ENCODE measurements around the gene HELZ2.

The HELZ2 gene

DNA sequence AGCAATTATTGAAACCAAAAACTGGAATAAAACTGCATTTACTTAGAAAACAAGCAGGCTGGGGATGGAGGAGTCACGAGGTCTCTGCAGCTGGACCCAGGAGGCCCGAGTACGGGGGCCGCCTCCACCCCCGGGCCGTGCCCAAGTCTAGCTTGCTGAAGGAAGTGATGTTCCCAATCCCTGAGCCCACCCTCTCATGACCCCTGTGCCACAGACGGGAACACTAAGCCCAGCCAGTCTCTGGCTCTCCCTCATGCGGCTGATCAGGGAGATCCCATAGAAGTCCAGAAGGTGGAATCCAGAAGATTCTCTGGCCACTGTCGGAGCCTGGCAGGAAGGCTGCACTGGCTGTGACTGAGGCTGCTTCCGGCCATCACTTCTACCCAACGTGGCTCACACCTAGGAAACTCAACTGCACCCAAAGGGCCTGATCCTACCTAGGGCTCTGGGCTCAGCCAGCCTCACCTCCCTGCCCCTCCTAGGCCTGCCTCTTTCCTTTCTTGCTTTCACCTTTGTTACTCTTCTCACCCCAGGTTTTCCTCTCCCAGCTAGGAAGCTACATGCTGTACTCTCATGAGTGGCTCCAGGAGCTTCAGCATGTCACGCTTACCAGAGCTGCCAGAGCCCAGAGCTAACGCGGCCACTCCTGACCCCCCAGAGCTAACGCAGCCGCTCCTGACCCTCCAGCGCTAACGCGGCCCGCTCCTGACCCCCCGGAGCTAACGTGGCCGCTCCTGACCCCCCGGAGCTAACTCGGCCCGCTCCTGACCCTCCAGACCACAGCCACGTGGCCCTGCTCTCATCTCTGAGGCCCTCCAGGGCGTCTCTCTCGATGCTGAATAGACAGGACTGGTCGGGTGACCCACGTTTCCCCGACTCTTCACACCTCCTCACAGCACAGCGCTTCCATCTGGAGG is 24.7 kb upstream of the HELZ2 start:
- in situ Hi-C loops (cut with HindIII; ENCODE audit: low sequenced_read_pairs) = loop anchor here (10.0 kb wide), 2 partner anchors 64 to 166 kb away; partner anchors contain the start of gene PTK6

DNA sequence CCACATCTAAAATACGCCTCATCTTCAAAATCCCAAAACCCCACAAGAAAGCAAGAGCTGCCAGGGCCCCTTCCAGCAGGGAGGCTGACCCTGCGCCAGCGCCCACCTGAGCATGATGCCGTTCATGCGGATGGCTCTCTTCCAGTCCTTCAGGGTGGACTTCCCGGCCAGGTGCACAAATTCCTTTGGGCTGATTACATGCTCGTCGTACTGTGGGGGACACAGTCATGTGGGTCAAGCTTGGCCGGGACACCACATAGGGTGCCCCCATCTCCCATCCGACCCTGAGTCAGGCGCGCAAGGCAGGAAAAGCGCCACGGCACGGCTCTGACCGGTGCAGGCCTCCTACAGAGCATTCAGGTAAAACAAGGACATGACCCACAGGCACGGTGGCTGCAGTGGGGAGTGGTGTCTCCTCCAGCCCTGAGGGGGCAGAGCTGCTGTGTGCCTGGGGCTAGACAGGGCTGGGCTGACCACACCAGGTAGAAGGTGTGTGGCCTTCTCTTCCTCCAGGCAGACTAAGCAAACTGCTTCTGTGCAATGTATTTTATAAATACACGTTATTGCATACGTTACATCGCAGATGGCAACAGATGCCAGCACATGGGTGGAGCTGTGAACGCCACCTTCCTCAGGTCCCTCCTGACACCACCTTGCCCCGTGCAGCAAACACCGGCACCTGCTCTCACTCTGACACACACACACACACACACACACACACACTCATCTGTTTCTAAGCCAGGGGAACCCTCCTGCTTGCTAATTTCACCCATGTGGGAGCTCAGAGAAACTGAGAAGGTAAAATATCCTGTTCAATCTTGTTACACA is 23.8 kb upstream of the HELZ2 start:
- in situ Hi-C loops (cut with HindIII; ENCODE audit: low sequenced_read_pairs) = loop anchor here (10.0 kb wide), 2 partner anchors 63 to 167 kb away; partner anchors contain the start of gene PTK6

DNA sequence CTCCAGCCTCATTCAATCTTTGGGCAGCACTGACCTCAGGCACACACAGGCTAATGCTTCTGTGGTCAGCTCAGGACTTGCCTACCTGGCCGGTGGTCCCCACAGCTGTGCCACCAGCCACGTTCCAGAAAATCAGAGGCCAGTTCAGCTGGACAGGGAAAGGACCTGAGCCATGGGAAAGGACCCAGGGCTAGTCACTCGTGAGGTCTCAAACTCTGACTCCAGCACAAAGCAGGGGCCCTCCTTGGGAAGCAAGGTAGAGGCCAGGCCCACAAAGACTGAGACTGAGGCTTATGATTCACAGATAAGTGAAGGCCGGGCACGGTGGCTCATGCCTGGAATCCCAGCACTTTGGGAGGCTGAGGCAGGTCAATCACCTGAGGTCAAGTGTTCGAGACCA is 22.4 kb upstream of the HELZ2 start:
- in situ Hi-C loops (cut with HindIII; ENCODE audit: low sequenced_read_pairs) = loop anchor here (10.0 kb wide), 2 partner anchors 62 to 168 kb away; partner anchors contain the start of gene PTK6

DNA sequence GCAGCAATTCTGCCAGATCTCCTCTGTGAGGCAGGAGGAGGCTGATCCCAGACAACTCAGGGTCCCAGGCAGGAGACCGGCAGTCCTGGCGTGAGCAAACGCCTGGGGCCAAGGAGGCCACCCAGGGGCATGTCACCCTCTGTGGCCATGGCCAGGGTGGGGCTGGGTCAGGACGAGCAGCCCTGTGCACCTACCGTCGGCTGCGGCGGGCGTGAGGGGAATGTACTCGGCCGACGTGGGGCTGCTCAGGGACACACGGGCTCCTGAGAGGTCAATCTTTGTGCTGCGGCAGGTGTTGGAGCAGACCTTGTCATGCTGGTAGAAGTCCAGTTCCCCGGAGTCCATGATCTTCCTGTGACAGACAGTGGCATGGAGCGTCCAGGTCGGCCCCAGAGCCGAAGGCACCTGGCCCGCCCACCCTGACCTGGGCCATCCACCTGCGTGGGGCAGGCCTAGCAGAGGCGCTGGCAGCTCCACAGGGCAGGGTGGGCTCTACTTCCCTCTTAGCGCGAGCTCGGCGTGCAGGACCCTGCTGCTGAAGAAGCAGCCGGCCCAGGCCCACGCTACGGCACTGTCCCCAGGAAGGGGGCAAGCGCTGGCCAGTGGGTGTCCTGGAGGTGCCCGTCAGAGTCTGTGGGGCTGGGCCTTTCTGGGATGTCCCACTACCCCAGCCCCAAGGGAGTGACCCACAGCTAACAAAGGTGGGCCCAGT is 21.5 kb upstream of the HELZ2 start:
- in situ Hi-C loops (cut with HindIII; ENCODE audit: low sequenced_read_pairs) = loop anchor here (10.0 kb wide), 2 partner anchors 61 to 169 kb away; partner anchors contain the start of gene PTK6

DNA sequence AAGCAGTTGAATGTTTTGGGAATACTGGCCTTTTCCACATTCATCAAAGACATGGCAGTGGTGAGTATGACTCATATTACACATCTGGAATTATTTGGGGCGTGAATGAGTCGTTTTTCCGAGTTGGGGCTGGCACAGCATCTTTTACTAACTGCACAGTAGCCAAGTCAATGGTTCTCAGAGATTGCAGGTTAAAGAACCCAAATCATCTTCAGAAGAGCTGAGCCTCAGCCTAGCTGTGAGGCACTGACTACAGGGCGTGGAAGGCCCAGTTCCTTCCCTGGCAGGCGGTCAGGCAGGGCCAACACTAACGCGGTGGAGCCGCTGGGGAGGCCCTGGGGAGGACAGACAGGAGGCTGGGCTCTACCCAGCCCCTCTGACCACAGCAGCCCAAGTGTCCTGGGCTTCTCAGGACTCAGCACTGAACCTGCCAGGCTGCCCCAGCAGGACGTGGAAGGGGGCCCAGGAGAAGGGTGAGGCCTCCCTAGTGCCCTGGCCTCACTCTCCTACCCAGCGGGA is 20.1 kb upstream of the HELZ2 start:
- in situ Hi-C loops (cut with HindIII; ENCODE audit: low sequenced_read_pairs) = loop anchor here (10.0 kb wide), 2 partner anchors 59 to 171 kb away; partner anchors contain the start of gene PTK6

DNA sequence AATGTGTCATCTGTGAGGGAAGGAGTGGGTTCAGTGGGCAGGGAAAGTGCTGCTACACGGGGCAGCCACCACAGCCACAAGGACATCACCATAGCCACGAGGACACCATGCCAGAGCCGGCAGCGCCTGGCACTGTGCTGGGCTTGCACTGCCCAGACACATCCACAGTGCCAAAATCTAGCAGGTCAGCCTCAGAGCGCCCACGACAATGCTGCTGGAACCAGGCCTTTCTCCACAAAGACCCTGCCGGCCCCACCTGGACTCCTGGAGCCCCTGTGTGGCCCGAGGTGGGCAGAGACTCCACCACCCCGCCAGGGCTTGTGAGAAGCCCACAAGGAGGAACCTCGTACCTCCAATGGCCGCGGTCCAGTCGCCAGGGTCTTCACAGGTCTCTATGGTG is 18.6 kb upstream of the HELZ2 start:
- in situ Hi-C loops (cut with HindIII; ENCODE audit: low sequenced_read_pairs) = loop anchor here (10.0 kb wide), 2 partner anchors 58 to 172 kb away; partner anchors contain the start of gene PTK6

DNA sequence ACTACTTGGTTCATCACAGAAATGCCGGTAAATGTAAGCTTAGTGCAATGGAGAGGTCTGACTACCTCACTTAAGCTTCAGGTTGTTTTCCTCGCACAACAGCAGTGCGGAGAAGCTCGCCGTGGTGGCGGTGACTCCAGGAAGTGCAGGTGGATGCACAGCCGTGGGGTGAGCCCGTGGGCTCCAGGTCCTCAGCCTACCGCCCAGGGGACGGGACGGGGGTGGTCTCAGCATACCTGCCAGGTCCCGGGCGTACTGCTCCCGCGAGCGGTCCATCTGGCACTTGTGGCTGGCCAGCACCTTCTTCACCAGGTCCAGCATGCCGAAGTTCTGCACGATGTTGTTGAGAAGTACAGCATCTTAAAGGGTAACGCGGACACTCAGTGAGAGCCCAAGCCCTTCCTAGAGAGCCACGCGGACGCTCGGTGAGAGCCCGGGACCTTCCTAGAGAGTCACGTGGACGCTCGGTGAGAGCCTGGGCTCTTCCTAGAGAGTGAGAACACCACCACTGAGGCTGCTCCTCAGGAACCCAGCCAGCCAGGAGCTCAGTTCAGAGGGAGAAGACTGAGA is 17.8 kb upstream of the HELZ2 start:
- in situ Hi-C loops (cut with HindIII; ENCODE audit: low sequenced_read_pairs) = loop anchor here (10.0 kb wide), 2 partner anchors 57 to 173 kb away; partner anchors contain the start of gene PTK6

DNA sequence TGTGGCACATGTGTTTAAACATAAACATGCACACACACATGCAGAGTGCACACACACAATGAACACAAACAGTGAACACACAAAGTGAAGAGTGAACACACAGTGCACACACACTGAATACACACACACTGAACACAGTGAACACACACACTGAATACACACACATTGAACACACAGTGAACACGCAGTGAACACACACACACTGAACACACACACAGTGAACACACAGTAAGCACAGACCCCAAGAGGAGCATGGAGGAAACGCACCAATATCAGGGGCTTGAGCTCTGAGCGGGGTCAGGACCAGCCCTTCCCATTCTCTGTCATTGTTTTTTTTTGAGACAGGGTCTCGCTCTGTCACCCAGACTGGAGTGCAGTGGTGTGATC is 17.1 kb upstream of the HELZ2 start:
- in situ Hi-C loops (cut with HindIII; ENCODE audit: low sequenced_read_pairs) = loop anchor here (10.0 kb wide), 2 partner anchors 56 to 174 kb away; partner anchors contain the start of gene PTK6

DNA sequence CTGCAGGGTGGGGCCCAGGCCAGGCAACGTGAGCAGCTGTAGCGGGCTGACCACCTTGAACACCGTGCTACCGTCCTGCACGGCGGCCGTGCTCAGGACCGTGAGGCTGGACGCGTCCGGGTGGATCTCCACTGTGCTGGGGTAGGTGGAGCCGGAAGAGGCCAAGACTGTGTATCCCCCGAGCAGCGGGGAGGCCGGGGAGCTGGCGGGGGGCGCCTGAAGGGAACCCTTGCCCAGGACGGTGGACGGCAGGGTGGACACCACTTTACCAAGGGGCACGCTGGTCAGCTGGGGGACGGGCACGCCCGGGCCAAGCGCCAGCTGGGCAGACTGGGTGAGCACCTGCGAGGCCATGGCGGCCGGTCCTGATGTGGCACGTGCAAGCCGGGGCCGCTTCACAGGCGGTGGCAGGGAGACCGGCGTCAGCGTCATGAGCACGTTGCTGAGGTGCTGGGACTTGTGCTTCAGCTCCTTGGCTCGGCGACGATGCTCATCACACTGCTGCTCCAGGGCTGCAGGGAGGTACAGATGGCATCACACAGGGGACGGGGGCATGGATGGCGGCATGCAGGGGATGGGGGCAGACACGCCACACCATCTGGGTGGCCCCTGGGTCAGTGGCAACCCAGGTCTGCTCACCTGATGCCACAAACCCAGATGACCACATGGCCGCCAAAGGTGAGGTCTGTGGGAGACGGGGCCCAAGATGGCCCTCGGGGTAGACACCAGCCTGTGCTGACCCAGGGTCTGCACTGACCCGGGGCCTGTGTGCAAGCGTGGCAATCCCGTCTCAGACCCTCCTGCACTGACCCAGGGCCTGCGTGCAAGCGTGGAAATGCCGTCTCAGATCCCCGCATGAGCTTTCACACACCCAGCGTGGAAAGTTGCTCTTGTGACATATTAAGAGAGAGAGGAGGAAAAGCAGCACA is 16.4 kb upstream of the HELZ2 start:
- in situ Hi-C loops (cut with HindIII; ENCODE audit: low sequenced_read_pairs) = loop anchor here (10.0 kb wide), 2 partner anchors 56 to 174 kb away; partner anchors contain the start of gene PTK6

DNA sequence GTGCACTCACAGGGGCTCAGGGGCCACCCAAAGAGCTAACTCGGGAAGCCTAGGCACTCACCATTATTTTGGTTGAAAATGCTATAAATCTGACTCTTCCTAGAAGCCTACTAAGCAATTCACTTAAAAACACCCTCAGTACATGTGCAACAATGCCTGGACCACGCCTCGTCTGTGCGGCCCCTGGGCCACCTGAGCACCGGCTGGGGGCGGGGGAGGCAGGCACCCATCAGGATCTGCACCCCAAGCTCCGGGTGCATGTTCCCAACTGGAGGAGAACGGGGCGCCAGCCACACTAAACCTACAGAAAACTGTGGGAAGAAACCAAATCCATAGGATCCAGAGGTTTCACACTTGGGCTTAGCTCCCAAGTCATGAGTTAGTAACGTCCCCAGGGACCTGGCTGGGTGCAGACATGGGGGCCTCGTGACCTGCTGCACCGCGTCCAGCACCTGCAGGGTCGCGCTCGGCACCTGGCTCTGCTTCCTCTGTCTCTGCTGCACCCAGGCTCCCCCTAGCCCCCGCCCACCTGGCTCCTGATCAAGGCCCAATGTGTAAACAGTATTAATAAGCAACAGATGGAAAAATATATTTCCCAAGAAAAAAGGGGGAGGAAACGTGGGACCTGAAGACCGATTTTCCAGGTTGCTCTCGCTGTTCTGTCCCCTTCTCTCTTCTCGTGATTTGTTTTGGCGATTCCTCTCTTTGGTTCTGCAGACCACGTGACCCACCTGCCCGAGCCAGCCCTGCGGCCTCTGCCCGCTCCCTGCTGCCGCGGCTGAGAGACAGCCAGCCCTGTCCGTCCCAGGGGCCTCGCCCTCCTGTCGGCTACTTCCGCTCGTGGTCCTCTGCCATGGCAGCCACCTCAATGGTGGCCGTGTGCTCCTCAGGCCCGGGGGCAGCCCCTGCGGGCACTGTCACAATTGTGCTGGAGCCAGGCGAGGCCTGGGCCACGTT is 15.5 kb upstream of the HELZ2 start:
- in situ Hi-C loops (cut with HindIII; ENCODE audit: low sequenced_read_pairs) = loop anchor here (10.0 kb wide), 2 partner anchors 55 to 175 kb away; partner anchors contain the start of gene PTK6

DNA sequence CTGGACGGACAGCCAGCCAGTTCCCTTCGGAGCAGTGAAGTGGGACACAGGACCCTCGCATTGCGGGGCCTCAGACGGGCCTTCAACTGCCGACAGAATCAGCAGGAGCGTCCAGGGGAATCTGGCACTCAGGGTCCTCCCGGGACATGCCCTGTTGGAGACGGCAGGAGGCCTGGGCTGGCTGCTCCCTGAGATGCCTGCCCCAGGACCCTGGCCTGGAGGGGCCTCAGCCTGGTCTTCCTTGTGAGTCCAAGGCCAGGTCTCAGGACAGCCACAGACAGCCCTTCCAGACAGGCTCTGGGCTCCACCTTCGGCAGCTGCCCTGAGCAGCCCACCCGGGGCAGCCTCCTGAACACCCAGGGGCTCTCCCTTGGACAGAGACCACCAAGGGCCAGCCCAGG is 14.6 kb upstream of the HELZ2 start:
- in situ Hi-C loops (cut with HindIII; ENCODE audit: low sequenced_read_pairs) = no loop called here

DNA sequence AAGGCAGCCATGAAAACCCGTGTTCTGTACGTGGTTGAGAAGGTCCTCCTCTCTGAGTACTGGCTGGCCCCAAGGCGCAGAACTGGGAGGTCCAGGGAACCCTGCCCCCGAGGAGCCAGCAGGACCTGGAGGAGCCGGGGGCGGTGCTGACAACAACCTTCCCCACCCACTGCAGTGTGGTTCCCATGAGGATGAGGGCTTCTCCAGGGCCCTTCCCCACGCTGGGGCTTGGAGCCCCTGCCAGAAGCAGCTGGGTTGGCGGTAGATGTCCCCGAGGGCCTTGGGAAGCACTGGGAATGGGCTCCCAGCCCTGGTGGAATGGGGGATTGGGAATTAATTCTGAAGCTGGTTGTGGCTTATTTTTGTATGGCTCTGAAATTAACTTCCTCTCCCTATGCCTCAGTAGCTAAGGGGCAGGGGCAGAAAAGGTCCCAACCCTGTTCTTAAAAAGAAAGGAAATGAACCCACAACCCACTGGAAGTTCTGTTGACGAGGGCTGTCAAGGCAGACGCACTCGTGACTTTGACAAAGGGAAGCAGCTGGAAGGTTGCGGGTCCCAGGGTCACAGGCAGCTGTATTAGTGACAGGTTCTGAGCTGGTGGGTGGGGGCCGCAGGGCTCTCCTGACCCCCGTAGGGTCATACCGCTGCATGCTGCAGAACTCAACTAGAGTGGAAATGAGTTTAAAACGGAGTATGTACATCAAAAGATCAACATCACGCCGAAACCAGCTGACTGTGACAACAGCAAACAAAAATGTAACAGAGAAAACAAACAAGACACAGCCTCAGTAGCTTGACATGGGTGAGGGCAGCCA is 13.9 kb upstream of the HELZ2 start:
- in situ Hi-C loops (cut with HindIII; ENCODE audit: low sequenced_read_pairs) = no loop called here

DNA sequence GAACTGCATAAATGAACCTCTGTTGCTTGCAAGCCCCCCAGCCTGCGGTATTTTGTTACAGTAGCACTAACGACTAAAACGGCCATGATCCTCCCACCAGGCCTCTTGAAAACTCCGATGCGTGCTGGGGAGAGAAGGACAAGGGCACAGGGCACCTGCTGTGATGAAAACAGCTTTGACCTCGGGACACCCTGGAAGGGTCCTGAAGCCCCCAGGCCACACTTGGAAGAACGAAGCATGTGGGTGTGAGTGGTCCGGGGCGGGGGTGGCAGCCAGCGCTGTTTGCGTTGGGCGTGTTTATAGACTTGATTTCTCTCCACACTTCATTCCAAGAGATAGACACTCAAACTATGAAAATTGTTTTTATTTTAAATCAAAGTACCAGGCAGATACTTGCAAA is 13.2 kb upstream of the HELZ2 start:
- in situ Hi-C loops (cut with HindIII; ENCODE audit: low sequenced_read_pairs) = no loop called here

DNA sequence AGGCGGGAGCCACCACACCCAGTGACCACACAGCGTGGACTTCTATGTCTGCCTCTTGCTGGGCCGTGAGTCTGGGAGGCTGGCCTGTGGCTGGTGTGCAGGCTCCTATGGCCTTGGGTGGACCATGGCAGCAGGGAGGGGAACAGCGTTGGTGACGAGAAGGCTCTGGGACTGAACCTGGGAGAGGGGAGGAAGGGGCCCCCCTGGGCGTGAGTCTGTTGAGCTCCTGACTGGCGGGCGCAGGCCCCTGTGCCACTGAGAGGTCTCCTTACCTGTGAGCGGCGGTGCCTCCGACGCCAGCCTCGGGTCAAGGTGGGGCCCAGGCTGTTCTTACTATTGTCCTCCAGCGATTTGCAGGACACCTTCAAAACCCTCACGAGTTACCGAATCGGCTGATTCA is 12.8 kb upstream of the HELZ2 start:
- in situ Hi-C loops (cut with HindIII; ENCODE audit: low sequenced_read_pairs) = no loop called here

DNA sequence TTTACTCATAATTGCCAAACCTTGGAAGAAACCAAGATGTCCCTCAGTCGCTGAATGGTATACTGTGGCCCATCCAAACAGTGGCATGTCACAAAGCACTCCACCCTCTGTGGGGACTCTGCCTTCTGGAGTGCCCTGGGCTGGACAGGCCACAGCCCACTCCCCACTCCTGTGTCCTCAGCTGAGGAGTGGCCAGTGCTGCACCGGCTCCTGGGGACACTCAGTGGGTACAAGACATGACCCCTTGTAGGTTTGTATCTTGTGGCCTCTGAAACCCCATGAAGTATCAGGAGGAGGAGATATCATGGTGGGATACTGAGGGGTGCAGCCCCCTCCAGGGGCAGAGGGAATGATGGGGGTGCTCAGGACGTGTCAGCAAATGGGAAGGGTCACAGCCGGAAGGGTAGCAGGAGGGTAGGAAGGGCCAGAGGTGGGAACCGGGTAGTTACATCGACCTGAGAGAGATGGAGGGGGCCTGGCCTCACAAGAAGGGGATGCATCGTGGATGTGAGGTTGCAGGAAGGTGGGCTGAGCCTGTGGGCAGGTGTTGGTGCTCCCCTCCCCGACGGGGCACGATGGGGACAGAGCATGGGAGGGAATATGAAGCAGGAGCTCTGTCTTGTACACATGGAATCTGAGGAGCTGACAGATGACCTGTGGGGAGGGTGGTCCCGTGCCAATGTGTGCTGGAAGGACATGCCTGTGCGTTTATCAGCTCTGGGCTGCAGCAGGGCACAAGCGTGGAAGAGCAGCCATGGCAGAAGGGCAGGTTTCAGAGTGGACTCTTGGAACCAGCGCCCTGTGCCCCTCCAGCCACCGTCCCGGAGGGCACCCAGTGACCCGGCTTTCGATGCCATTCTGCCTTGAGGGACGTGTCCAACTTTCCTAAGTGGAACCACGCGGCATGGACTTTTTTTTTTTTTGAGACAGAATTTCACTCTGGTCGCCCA is 11.9 kb upstream of the HELZ2 start:
- in situ Hi-C loops (cut with HindIII; ENCODE audit: low sequenced_read_pairs) = no loop called here
